Epithelial cell of esophagus (primary cell): ENCODE measurements around the gene GPR137C.

Experiments
- DNase-seq: peaks from one replicate; pipeline ENCODE4 v3.0.0; 2010; ENCODE audit warnings: low read depth
- H3K4me3 ChIP-seq: 2 replicates; pipeline ENCODE4 v1.5.1; 2011; ENCODE audit warnings: mild to moderate bottlenecking, low read length, control low read depth
- CTCF ChIP-seq: IDR thresholded peaks from 2 replicates; pipeline ENCODE4 v1.5.1; 2011; ENCODE audit warnings: low read depth, mild to moderate bottlenecking, low read length, control low read depth, inconsistent platforms; ENCODE audit not compliant: insufficient read depth; ENCODE audit errors: missing control alignments

GPR137C gene

GRCh38 chr14:52531481-52531880 is 21.2 kb upstream of the GPR137C start:
- H3K4me3 ChIP-seq: no peak overlapping the region
- no peak for DNase-seq
- TF ChIP-seq CTCF: no peak

GRCh38 chr14:52536269-52536668 is 16.4 kb upstream of the GPR137C start:
- H3K4me3 ChIP-seq: no peak overlapping the region
- TF ChIP-seq CTCF: no peak
- no peak for DNase-seq

- no peak for DNase-seq
- H3K4me3 ChIP-seq: no peak overlapping the region
- TF ChIP-seq CTCF: no peak
Observed at GRCh38 chr14:52538623-52539022, 14.0 kb upstream of the GPR137C start.

GRCh38 chr14:52545584-52546317 is 6.9 kb upstream of the GPR137C start:
- no peak for TF ChIP-seq CTCF
- no peak overlapping the region for H3K4me3 ChIP-seq
- no peak for DNase-seq

- DNase-seq: no peak
- H3K4me3 ChIP-seq: no peak overlapping the region
- TF ChIP-seq CTCF: no peak
Observed at GRCh38 chr14:52546318-52546670, 6.3 kb upstream of the GPR137C start.

GRCh38 chr14:52547027-52547426 is 5.6 kb upstream of the GPR137C start:
- no peak overlapping the region for H3K4me3 ChIP-seq
- TF ChIP-seq CTCF: no peak
- no peak for DNase-seq

- no peak overlapping the region for H3K4me3 ChIP-seq
- DNase-seq: no peak
- no peak for TF ChIP-seq CTCF
Observed at GRCh38 chr14:52547526-52547925, 5.1 kb upstream of the GPR137C start.
